Non-pigmented ciliary epithelial cell (primary cell): ENCODE results near the gene ZNF853.
"Not testable (repeated sequence)": the region's sequence is repeated elsewhere in the genome, so short reads cannot be mapped to it uniquely, and the experiment has no call there.

Experiments used
- DNase-seq: peaks from one replicate; pipeline ENCODE4 v3.0.0-alpha.2; 2010; ENCODE audit warnings: low read depth

ZNF853 gene

DNA sequence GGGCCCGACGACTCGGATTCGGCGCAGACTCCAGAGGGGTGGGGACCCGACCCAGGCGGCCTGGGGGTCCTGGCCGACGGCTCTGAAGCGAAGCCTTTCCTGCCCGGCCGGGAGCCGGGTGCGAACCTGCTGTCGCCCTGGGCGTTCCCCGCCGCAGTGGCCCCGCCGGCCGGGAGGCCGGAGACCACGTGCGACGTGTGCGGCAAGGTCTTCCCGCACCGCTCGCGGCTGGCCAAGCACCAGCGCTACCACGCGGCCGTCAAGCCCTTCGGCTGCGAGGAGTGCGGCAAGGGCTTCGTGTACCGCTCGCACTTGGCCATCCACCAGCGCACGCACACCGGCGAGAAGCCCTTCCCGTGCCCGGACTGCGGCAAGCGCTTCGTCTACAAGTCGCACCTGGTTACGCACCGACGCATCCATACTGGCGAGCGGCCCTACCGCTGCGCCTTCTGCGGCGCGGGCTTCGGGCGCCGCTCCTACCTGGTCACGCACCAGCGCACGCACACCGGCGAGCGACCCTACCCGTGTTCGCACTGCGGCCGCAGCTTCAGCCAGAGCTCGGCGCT, 37.1 kb downstream of the ZNF853 start:
- no peak for DNase-seq

- no peak for DNase-seq
Measured at GRCh38 chr7:6653071-6654003, 37.9 kb downstream of the ZNF853 start.

DNA sequence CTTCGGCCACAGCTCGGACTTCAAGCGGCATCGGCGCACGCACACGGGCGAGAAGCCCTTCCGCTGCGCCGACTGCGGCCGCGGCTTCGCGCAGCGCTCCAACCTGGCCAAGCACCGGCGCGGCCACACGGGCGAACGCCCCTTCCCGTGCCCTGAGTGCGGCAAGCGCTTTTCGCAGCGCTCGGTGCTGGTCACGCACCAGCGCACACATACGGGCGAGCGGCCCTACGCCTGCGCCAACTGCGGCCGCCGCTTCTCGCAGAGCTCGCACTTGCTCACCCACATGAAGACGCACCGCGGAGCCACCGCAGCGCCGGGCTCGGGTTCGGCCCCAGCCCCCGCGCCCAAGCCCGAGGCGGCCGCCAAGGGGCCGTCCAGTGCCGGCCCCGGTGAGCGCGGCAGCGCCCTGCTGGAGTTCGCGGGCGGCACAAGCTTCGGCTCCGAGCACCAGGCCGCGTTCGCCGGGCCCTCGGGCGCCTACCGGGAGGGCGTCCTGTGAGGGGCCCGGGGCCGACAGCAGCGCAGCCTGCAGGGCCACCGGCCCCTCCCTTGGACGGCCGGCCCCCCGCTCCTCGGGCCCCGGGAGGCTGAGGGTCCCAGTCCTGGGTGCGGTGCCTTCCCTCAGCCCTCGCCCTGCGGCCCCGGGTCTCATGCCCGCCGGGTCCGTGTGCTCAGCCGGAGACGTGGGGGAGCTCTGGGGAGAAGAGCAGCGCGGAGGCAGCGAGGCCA, 38.9 kb downstream of the ZNF853 start:
- no peak for DNase-seq

DNA sequence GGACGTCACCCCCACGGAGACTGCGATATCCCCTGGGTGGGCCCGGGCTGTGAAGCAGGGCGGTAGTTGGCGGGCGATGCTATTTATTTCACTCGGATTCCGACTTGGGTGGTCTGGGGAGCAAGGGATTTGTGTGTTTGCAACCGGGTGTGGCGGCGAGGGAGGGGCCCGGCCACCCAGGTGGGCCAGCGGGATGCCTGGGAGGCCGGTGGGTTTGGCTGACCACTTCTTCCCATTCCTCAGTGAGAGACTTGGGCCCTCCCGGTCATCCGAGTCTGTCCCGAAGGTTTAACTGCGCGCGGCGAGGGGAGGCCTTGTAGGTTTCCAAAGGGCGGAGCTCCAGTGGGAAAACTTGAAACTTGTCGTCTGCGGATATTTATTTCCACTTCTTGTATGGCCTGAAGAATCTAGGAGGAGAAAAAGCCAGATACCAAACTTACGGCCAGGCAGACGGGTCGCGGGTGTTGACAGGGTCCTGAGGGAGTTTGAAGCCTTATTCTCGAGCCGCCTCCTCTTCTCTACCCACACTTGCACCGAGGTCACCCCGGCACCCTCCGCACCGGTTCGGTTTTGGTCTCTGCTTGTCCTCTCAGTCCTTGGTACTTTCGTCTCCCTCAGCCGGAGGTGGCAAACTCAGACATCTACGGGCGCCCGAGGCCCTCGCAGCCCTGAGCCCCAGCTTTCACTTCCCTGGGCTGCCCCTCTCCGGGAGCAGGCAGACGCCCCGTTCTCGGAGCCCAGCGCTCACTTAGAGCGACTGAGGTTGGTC, 39.6 kb downstream of the ZNF853 start:
- no peak for DNase-seq

GRCh38 chr7:6655636-6656385, 40.4 kb downstream of the ZNF853 start:
- DNase-seq = no peak

- DNase-seq = no peak
Measured at GRCh38 chr7:6656413-6656812, 41.0 kb downstream of the ZNF853 start.

DNA sequence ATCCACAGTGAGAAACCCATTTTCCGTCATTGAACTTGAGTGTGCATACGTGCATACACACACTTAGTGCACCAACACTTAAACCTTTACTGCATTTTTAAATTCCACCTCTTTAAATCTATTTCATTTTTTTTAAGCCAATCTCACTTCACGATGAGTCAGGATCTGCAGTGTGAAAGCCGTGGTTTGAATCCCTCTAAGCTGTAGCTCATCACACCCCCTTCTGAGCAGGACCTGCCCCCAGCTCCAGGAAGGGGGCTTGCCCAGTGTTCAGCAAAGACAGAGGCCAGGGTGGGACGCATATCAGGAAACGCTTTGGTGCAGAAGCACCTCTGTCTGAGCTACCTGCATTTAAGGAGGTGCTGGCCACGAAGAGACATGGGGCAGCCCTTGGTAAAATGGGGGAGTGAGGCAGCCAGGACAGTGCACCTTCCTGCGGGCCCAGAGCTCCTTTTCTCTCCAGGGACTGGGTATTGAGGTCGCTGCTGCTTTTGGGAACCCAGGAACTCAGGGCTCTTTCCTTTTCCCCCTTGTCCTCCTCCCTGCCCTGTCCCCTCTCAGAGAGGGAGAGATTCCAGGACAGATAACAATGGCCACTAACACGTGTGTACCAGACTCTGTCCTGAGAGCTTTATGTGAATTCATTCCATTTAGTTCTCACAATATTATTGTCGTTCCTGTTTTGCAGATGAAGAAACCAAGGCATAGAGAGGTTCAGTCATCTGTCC, 43.4 kb downstream of the ZNF853 start:
- DNase-seq = no peak

- DNase-seq = not testable (repeated sequence)
Measured at GRCh38 chr7:6670851-6671250, 55.4 kb downstream of the ZNF853 start.
